Prostate gland (tissue), 2 donors: ENCODE results near the gene NPM1. TPM values are rescaled to one million over a fixed set of nuclear protein-coding genes. Genes with fewer than 3 reads are reported as not detected.
A peak's percentile ranks its signal among the peaks of the same experiment; 100 is the strongest.
"Not testable (repeated sequence)": the region's sequence is repeated elsewhere in the genome, so short reads cannot be mapped to it uniquely, and the experiment has no call there.

Source experiments
- DNase-seq: peaks from one replicate; pipeline ENCODE4 v3.0.0-alpha.2; 2019; ENCODE audit warnings: low spot score
- H3K27ac ChIP-seq, 2 donors: fragments of 200-600 bp; sonication (generic); 2 replicates each; pipeline ENCODE4 v1.5.1; 2017 to 2019
- H3K27me3 ChIP-seq: fragments of 200-600 bp; sonication (generic); replicated peaks from 2 replicates; pipeline ENCODE4 v1.5.1; 2019; ENCODE audit not compliant: insufficient read depth
- H3K36me3 ChIP-seq, 2 donors: fragments of 200-600 bp; sonication (generic); 1 replicate in 1 of 2; 2 replicates in 1 of 2; pipeline versions ENCODE4 v1.5.1 to v1.8.1; 2017 to 2019
- H3K4me1 ChIP-seq: fragments of 200-600 bp; sonication (generic); replicated peaks from 2 replicates; pipeline ENCODE4 v1.5.1; 2019
- H3K4me3 ChIP-seq, 2 donors: fragments of 200-600 bp; sonication (generic); 2 replicates each; pipeline ENCODE4 v1.5.1; 2017 to 2019
- H3K9me3 ChIP-seq: fragments of 200-600 bp; sonication (generic); 2 replicates; pipeline ENCODE4 v1.5.1; 2017
- CTCF ChIP-seq, 4 experiments: fragments of 200-600 bp in 2 of 4; fragments of 450-650 bp in 2 of 4; sonication (generic) in 2 of 4; IDR thresholded peaks; 1 replicate in 3 of 4; 2 replicates in 1 of 4; pipeline ENCODE4 v1.5.1; 2016 to 2019; ENCODE audit warnings: antibody characterized with exemption in 4 of 4, mild to moderate bottlenecking in 2 of 4, moderate library complexity in 2 of 4
- POLR2A ChIP-seq: fragments of 450-650 bp; IDR thresholded peaks from one replicate; pipeline ENCODE4 v1.6.1; 2016; ENCODE audit warnings: antibody characterized with exemption, mild to moderate bottlenecking
- POLR2AphosphoS5 ChIP-seq: sonication (generic); formaldehyde crosslinking; IDR thresholded peaks from one replicate; pipeline ENCODE4 v1.6.1; 2017; ENCODE audit warnings: antibody characterized with exemption
- WGBS: methylation state at CpG from one replicate; pipeline ENCODE4 v1.1.5; 2018; 5-methylcytosine and 5-hydroxymethylcytosine counted together
- intact Hi-C: fragments of 100-400 bp; cut with DNase I; formaldehyde crosslinking; loops from one replicate; pipeline ENCODE4 v1.14.2; 2022
- total RNA-seq, 2 donors: library from RNA; depleted of rRNA; stranded (reverse); fragments of >200 nt; gene quantifications; one replicate each; pipeline ENCODE4 v1.1.0, GENCODE V29; 2016

Gene NPM1
- total RNA-seq, 2 donors from 2014 or later = 397 to 544 TPM

GRCh38 chr5:171413153-171413910, 25.7 kb downstream of the NPM1 start:
- H3K9me3 ChIP-seq = no peaks in the 10 kb centered on the region
- no peak for TF ChIP-seq CTCF (IDR thresholded peaks at IDR 0.05)
- no peak for TF ChIP-seq POLR2AphosphoS5
- TF ChIP-seq POLR2A = no peak
- H3K4me3 ChIP-seq = no peak overlapping the region
- no peaks in the 10 kb centered on the region for H3K36me3 ChIP-seq
- no peaks in the 10 kb centered on the region for H3K4me1 ChIP-seq
- WGBS = 82% methylated on average over 3 of the region's 3 CpGs
- no peaks in the 10 kb centered on the region for H3K27me3 ChIP-seq
- no peak overlapping the region for H3K27ac ChIP-seq
- DNase-seq = no peak
- intact Hi-C loops = no loop called here

- H3K36me3 ChIP-seq, H3K9me3 ChIP-seq: not testable (repeated sequence)
Measured at GRCh38 chr5:171413993-171414392, 26.3 kb downstream of the NPM1 start.

GRCh38 chr5:171415115-171415730, 27.6 kb downstream of the NPM1 start:
- DNase-seq = no peak
- 75% methylated on average over 9 of the region's 9 CpGs for WGBS
- no peaks in the 10 kb centered on the region for H3K9me3 ChIP-seq
- no peak overlapping the region for H3K27ac ChIP-seq
- H3K36me3 ChIP-seq = no peaks in the 10 kb centered on the region
- peaks cover 10% of the 10 kb centered on the region for H3K4me1 ChIP-seq
- intact Hi-C loops = loop anchor here (5.0 kb wide), 2 partner anchors 437 to 627 kb away; no protein-coding TSS in a partner anchor
- no peaks in the 10 kb centered on the region for H3K27me3 ChIP-seq
- no peak for TF ChIP-seq CTCF (IDR thresholded peaks at IDR 0.05)
- TF ChIP-seq POLR2A = no peak
- TF ChIP-seq POLR2AphosphoS5 = no peak
- no peak overlapping the region for H3K4me3 ChIP-seq

More at GRCh38 chr5:171413993-171414392, 26.3 kb downstream of the NPM1 start:
- H3K27ac ChIP-seq, intact Hi-C loops, H3K4me3 ChIP-seq, DNase-seq, H3K4me1 ChIP-seq, H3K27me3 ChIP-seq: not testable (repeated sequence)
- 92% methylated on average over 5 of the region's 5 CpGs for whole genome bisulfite sequencing

- no peak for TF ChIP-seq POLR2A
- intact Hi-C loops = loop anchor here (5.0 kb wide), 2 partner anchors 436 to 626 kb away; no protein-coding TSS in a partner anchor
- no peaks in the 10 kb centered on the region for H3K27me3 ChIP-seq
- 89% methylated on average over 11 of the region's 11 CpGs for WGBS
- no peaks in the 10 kb centered on the region for H3K36me3 ChIP-seq
- H3K9me3 ChIP-seq = no peaks in the 10 kb centered on the region
- peaks cover 19% of the 10 kb centered on the region for H3K4me1 ChIP-seq
- no peak overlapping the region for H3K27ac ChIP-seq
- no peak overlapping the region for H3K4me3 ChIP-seq
- no peak for DNase-seq
Measured at GRCh38 chr5:171416160-171417049, 28.8 kb downstream of the NPM1 start.

- TF ChIP-seq CTCF (IDR thresholded peaks at IDR 0.05) (peak; percentile 69 to 92 (median 86)), POLR2AphosphoS5 (no peak), POLR2A (no peak)
- H3K9me3 ChIP-seq = no peaks in the 10 kb centered on the region
- intact Hi-C loops = loop anchor here (2.0 to 5.0 kb wide), 4 partner anchors 212 to 624 kb away; no protein-coding TSS in a partner anchor
- peaks cover 19% of the 10 kb centered on the region for H3K4me1 ChIP-seq
- 12% methylated on average over 26 of the region's 26 CpGs for WGBS
- H3K36me3 ChIP-seq = no peaks in the 10 kb centered on the region
- H3K4me3 ChIP-seq = peak overlapping the region; percentile 17 to 32
- DNase-seq = peak; percentile 65
- H3K27ac ChIP-seq = no peak overlapping the region
- H3K27me3 ChIP-seq = no peaks in the 10 kb centered on the region
Measured at GRCh38 chr5:171418316-171418981, 30.8 kb downstream of the NPM1 start.
